ENCODE results near the gene GCSAM. TPM values are rescaled to one million over a fixed set of nuclear protein-coding genes. Genes with fewer than 3 reads are reported as not detected.
A peak's percentile ranks its signal among the peaks of the same experiment; 100 is the strongest.

Gene GCSAM
- total RNA-seq, 3 donors from 2014 or later, result 1.3 to 2.0 (median 2.0) TPM

DNA sequence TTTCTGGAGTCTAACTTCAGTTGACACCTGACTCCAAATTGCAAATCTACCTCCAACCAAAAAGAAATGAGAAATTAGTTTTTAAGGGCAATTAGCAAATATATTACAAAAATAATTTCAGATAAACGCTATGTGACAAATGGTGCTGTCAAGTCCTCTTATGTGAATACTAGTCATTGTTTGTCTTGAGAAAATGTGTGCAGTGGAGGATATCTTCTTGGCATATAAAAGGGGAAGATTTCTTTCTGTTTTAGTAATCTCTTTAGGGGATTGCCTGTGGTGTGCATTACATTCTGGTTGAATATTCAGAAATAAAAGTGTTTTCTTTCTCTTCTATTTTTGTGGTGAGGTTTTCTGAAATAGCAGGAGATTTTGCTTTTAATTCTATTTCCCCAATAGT is 3.0 kb upstream of the GCSAM start:
- Mint-ChIP-seq H3K36me3 (ENCODE audit: insufficient read depth) (no peaks in the 10 kb centered on the region), H3K27me3 (ENCODE audit: low read depth) (no peaks in the 10 kb centered on the region), H3K9me3 (no peaks in the 10 kb centered on the region), H3K4me3 (no peak overlapping the region), H3K4me1 (ENCODE audit: low read depth) (peaks cover 66% of the 10 kb centered on the region)
- DNase-seq (no peak), ATAC-seq (no peak)

DNA sequence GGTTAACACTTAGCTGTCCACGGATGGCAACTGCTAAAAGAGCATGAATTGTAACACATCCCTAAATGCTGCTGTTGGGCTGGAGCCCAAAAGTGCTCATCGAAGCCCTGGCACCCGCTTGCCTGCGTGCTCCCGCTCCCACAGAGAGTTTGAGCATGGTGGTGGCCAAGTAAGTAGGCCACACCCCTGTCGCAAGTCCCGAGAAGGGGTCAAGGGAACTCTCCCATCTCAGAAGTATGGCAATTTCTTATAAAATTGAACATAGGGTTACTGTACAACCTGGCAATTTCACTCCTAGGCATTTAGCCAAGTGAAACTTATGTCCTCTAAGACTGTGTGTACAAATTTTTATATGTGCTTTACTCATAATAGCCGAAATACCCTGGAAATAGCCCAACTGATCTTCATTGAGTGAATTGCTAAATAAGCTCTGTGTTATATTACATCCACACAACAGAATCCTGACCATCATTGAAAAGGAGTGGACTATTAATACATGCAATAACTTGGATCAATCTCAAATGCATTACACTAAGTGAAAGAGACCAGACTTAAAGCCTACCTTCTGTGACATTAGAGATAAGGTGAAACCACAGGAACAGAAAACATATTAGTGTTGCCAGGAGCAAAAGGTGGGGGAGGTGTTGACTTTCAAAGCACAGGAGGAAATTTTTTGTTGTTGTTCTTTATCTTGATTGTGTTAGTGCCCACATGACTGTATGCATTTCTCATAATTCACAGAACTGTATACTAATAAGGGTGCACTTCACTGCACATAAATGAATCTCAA is 1.5 kb upstream of the GCSAM start:
- Mint-ChIP-seq H3K36me3 (ENCODE audit: insufficient read depth) (peaks cover 3% of the 10 kb centered on the region), H3K27me3 (ENCODE audit: low read depth) (no peaks in the 10 kb centered on the region), H3K9me3 (no peaks in the 10 kb centered on the region), H3K4me3 (peak overlapping the region; percentile 31), H3K4me1 (ENCODE audit: low read depth) (peaks cover 75% of the 10 kb centered on the region)
- DNase-seq, result no peak
- peak; percentile 10 to 27 for ATAC-seq

- Mint-ChIP-seq H3K4me3 (peak overlapping the region; percentile 91), H3K9me3 (no peaks in the 10 kb centered on the region), H3K27me3 (ENCODE audit: low read depth) (no peaks in the 10 kb centered on the region), H3K4me1 (ENCODE audit: low read depth) (peaks cover 82% of the 10 kb centered on the region), H3K36me3 (ENCODE audit: insufficient read depth) (peaks cover 3% of the 10 kb centered on the region)
- ATAC-seq, result no peak
- no peak for DNase-seq
Observed at GRCh38 chr3:112133626-112134334, 732 bp upstream of the GCSAM start.

DNA sequence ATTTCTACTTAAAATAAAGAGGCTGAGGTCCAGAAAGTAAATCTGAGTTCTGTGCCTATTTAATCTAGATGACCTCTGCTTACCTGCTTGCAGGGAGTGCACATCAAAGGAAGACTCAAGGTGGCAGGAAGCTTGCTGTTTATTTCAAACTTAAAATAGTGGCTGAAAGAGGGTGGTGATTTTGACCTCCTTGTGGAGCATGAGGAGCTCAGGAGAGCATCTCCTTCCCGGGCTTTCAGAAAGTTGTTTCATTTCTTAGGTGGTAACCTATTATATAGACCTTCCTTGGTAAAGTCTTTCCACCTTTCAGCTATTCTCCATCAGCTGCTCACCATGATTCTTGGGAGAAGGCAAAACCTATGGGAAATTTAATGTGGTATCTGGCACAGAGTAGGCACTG is 494 bp downstream of the GCSAM start:
- Mint-ChIP-seq H3K4me3 (peak overlapping the region; percentile 91), H3K4me1 (ENCODE audit: low read depth) (peaks cover 90% of the 10 kb centered on the region), H3K27me3 (ENCODE audit: low read depth) (no peaks in the 10 kb centered on the region), H3K36me3 (ENCODE audit: insufficient read depth) (peaks cover 3% of the 10 kb centered on the region), H3K9me3 (no peaks in the 10 kb centered on the region)
- DNase-seq, result no peak
- ATAC-seq, result no peak

DNA sequence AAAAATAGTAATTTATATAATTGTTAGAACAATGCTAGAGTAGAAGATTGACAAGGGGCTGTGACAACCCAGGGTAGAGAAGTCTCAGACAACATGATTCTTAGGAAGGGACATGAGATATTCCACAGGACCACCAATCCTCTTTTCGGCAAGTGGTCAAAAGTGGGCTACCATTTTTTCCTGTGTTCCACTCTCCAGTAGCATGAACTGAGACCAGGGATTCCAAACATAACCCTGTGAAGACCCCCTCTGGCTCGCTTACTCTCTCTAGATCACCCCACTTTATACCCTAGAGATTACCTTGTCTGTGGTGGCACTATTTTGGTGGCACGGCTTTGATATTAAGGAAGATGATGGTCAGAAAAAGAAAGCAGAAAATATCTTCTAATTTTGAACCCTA is 960 bp downstream of the GCSAM start:
- H3K4me3 Mint-ChIP-seq, result peak overlapping the region; percentile 91
- no peaks in the 10 kb centered on the region for H3K9me3 Mint-ChIP-seq
- no peak for DNase-seq
- peaks cover 91% of the 10 kb centered on the region for H3K4me1 Mint-ChIP-seq (ENCODE audit: low read depth)
- H3K36me3 Mint-ChIP-seq (ENCODE audit: insufficient read depth), result peaks cover 3% of the 10 kb centered on the region
- ATAC-seq, result no peak
- no peaks in the 10 kb centered on the region for H3K27me3 Mint-ChIP-seq (ENCODE audit: low read depth)

- Mint-ChIP-seq H3K36me3 (ENCODE audit: insufficient read depth) (peaks cover 3% of the 10 kb centered on the region), H3K9me3 (no peaks in the 10 kb centered on the region), H3K27me3 (ENCODE audit: low read depth) (no peaks in the 10 kb centered on the region), H3K4me1 (ENCODE audit: low read depth) (peaks cover 91% of the 10 kb centered on the region), H3K4me3 (peak overlapping the region; percentile 3)
- no peak for DNase-seq
- no peak for ATAC-seq
Observed at GRCh38 chr3:112131111-112131510, 1.9 kb downstream of the GCSAM start.

DNA sequence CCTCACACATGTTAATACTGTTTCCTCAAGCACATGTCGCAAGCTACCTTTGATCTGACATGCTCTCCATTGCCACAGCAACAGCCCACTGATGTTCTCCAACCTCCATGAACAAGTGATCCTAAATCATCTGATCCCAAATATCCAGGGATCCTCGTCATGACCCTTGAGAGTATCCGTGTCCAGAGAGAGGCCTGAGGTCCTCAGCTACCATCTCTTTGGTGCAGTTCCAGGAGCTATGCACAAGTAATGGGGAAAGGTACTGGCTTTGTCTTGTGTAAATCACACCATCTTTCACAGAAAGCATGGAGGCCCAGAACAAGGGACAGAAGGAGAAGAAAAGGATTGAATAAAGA is 2.4 kb downstream of the GCSAM start:
- H3K9me3 Mint-ChIP-seq, result no peaks in the 10 kb centered on the region
- no peak for DNase-seq
- H3K4me3 Mint-ChIP-seq, result peak overlapping the region; percentile 48
- ATAC-seq, result no peak
- peaks cover 3% of the 10 kb centered on the region for H3K36me3 Mint-ChIP-seq (ENCODE audit: insufficient read depth)
- peaks cover 91% of the 10 kb centered on the region for H3K4me1 Mint-ChIP-seq (ENCODE audit: low read depth)
- H3K27me3 Mint-ChIP-seq (ENCODE audit: low read depth), result no peaks in the 10 kb centered on the region

- ATAC-seq (no peak), DNase-seq (no peak)
- no peaks in the 10 kb centered on the region for H3K27me3 Mint-ChIP-seq (ENCODE audit: low read depth)
- H3K4me1 Mint-ChIP-seq (ENCODE audit: low read depth), result peaks cover 90% of the 10 kb centered on the region
- H3K36me3 Mint-ChIP-seq (ENCODE audit: insufficient read depth), result peaks cover 3% of the 10 kb centered on the region
- no peaks in the 10 kb centered on the region for H3K9me3 Mint-ChIP-seq
- peak overlapping the region; percentile 48 for H3K4me3 Mint-ChIP-seq
Observed at GRCh38 chr3:112129925-112130637, 3.0 kb downstream of the GCSAM start.

GRCh38 chr3:112128843-112129727 is 4.0 kb downstream of the GCSAM start:
- Mint-ChIP-seq H3K4me3 (peak overlapping the region; percentile 4), H3K36me3 (ENCODE audit: insufficient read depth) (peaks cover 7% of the 10 kb centered on the region), H3K9me3 (no peaks in the 10 kb centered on the region), H3K27me3 (ENCODE audit: low read depth) (no peaks in the 10 kb centered on the region), H3K4me1 (ENCODE audit: low read depth) (peaks cover 86% of the 10 kb centered on the region)
- peak; percentile 80 for ATAC-seq
- DNase-seq, result peak; percentile 35

- Mint-ChIP-seq H3K9me3 (no peaks in the 10 kb centered on the region), H3K36me3 (ENCODE audit: insufficient read depth) (peaks cover 16% of the 10 kb centered on the region), H3K27me3 (ENCODE audit: low read depth) (no peaks in the 10 kb centered on the region), H3K4me1 (ENCODE audit: low read depth) (peaks cover 76% of the 10 kb centered on the region), H3K4me3 (peak overlapping the region; percentile 58)
- DNase-seq (no peak), ATAC-seq (peak; percentile 17 to 23)
Observed at GRCh38 chr3:112127522-112128494, 5.2 kb downstream of the GCSAM start.

DNA sequence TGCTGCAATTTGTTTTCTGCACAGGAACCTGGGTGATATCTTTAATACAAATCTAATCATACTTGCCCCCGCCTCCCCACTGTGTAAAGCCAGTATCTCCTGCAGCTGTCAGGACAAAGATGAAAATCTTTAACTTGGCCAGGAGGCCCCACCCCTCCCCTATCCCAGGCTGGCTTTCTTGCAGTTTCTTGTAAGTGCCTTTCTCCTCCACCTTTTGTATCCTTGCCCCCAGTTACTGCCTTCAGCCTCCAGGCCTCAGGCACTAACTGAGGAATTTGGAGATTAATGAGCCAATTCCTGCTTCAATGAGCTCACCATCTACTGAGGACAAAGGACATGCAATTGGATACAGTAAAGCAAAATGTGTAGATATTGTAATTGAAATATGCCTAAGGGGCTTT is 6.5 kb downstream of the GCSAM start:
- Mint-ChIP-seq H3K36me3 (ENCODE audit: insufficient read depth) (peaks cover 20% of the 10 kb centered on the region), H3K9me3 (no peaks in the 10 kb centered on the region), H3K27me3 (ENCODE audit: low read depth) (no peaks in the 10 kb centered on the region), H3K4me1 (ENCODE audit: low read depth) (peaks cover 74% of the 10 kb centered on the region), H3K4me3 (peak overlapping the region; percentile 58)
- no peak for DNase-seq
- ATAC-seq, result no peak

GRCh38 chr3:112124907-112125607 is 8.0 kb downstream of the GCSAM start:
- Mint-ChIP-seq H3K36me3 (ENCODE audit: insufficient read depth) (peaks cover 17% of the 10 kb centered on the region), H3K9me3 (no peaks in the 10 kb centered on the region), H3K4me3 (no peak overlapping the region), H3K4me1 (ENCODE audit: low read depth) (peaks cover 76% of the 10 kb centered on the region), H3K27me3 (ENCODE audit: low read depth) (no peaks in the 10 kb centered on the region)
- DNase-seq (no peak), ATAC-seq (no peak)

All from activated T-cell treated with anti-CD3 and anti-CD28 coated beads, Interleukin-2, amount 50 U/mL, for 4 hours (primary cell).